Ovary (tissue), 9 donors: ENCODE data around the gene JAG1. TPM values are rescaled to one million over a fixed set of nuclear protein-coding genes. Genes with fewer than 3 reads are reported as not detected.
A peak's percentile ranks its signal among the peaks of the same experiment; 100 is the strongest.

Experiments used
- DNase-seq, 5 donors: peaks; one replicate each; pipeline ENCODE4 v3.0.0-alpha.2; 2019 to 2020
- H3K27ac ChIP-seq, 2 donors: fragments of 200-600 bp; one replicate each; pipeline versions ENCODE4 v1.5.1 to v1.8.0; 2019 to 2022
- H3K27me3 ChIP-seq: fragments of 200-600 bp; one replicate; pipeline ENCODE4 v1.8.0; 2022
- H3K36me3 ChIP-seq: fragments of 200-600 bp; sonication (generic); one replicate; pipeline ENCODE4 v1.5.1; 2019
- H3K4me1 ChIP-seq: one replicate; pipeline ENCODE4 v1.8.1; 2013; ENCODE audit warnings: mild to moderate bottlenecking, moderate library complexity; ENCODE audit not compliant: insufficient read depth
- H3K4me3 ChIP-seq: fragments of 200-600 bp; sonication (generic); one replicate; pipeline ENCODE4 v1.5.1; 2017
- H3K9me3 ChIP-seq, 2 donors: fragments of 200-600 bp in 1 of 2; sonication (generic) in 1 of 2; one replicate each; pipeline versions ENCODE4 v1.5.1 to v1.8.1; 2013 to 2019; ENCODE audit warnings: mild to moderate bottlenecking in 1 of 2, moderate library complexity in 1 of 2
- EP300 ChIP-seq: sonication (generic); formaldehyde crosslinking; IDR thresholded peaks from one replicate; pipeline ENCODE4 v1.6.1; 2017; ENCODE audit warnings: antibody characterized with exemption
- POLR2A ChIP-seq: fragments of 450-650 bp; IDR thresholded peaks from one replicate; pipeline ENCODE4 v1.6.1; 2017; ENCODE audit warnings: antibody characterized with exemption, mild to moderate bottlenecking, moderate library complexity
- WGBS, 3 donors: extraction: QIAGEN DNeasy Blood & Tissue Kit in 1 of 3; methylation state at CpG; one replicate each; pipeline versions ENCODE4 v1.1.5 to v1.1.7; 2013 to 2017; 5-methylcytosine and 5-hydroxymethylcytosine counted together
- intact Hi-C, 4 donors: fragments of 100-400 bp; cut with DNase I; formaldehyde crosslinking; loops; one replicate each; pipeline versions ENCODE4 v1.11.0 to v1.15.1; 2022 to 2023
- polyA plus RNA-seq, 2 donors: library from polyadenylated mRNA; stranded (reverse); fragments of 200-250 nt in 1 of 2; fragments of 350-450 nt in 1 of 2; fragmentation: Illumina TruSeq in 1 of 2; extraction: RNeasy Lipid Tissue Mini Kit (QIAGEN cat#74804) in 1 of 2; gene quantifications; one replicate each; pipeline ENCODE4 v1.2.3, GENCODE V29; 2013 to 2014
- total RNA-seq, 7 donors: library from RNA; depleted of rRNA in 2 of 7; stranded (reverse); fragments of >200 nt in 2 of 7; fragmentation: NEBNext Ultra II Directional in 3 of 7; extraction: Animal tissue kit (Norgen Biotek cat#: 25700) in 3 of 7; gene quantifications; one replicate each; pipeline versions ENCODE4 v1.1.0 to v1.2.4, GENCODE V29; 2016 to 2023
- TF ChIP-seq, protein P1 (sequence below), 3 donors: fragments of 450-650 bp in 2 of 3; fragments of 200-600 bp in 1 of 3; IDR thresholded peaks; one replicate each; pipeline versions ENCODE4 v1.5.1 to v1.8.0; 2016 to 2022; ENCODE audit warnings: antibody characterized with exemption in 3 of 3, mild to moderate bottlenecking in 1 of 3
- donor health status: DM: no; HTN: no; CAD: no; lungs with moderate emphysema.
- donor health status: DM: no; HTN: no; CAD: no.
- donor health status: Bipolar disorder and iron deficiency.
- donor health status: DM: yes; HTN: yes; CAD: no.
- donor health status: DM: no; HTN: no; CAD: no.
- donor health status: DM: yes; HTN: yes; CAD: no.

JAG1 gene
- total and polyA plus RNA-seq, 9 donors: 27.1 to 69.7 (median 41.0) TPM

DNA sequence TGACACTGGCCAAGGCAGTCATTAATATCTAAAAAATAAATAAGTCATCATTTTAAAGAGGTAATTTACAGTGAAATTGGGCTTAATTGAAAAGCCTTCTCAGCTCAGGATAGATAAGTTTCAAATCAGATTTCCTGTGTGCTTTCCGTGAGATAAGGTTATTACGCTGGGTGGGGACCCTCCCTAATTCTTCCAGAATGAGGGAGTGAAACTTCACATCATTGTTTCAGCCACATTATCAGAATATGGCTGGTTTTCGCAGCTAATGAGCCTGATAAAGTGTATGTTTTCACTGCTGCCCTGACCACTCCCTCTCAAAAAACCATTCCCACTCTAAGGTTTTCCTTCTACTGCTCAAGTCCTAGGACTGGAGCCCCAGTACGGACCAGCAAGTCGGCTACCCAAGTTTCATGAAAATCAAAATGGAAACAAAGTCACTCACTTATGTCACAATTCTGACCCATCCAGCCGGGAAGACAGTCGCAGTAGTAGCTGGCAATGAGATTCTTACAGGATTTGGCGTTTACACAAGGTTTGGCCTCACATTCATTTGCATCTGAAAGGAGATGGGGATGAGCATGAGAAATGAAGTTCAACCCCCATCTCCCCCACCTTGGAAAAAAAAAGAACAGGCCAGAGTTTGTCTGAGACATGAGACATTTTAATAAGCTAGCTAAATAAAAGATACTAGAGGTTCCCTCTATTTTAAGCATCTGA is 24.6 kb downstream of the JAG1 start:
- Histone ChIP-seq H3K4me1 (peaks cover 5% of the 10 kb centered on the region), H3K4me3 (no peak overlapping the region), H3K9me3 (no peaks in the 10 kb centered on the region), H3K27me3 (no peaks in the 10 kb centered on the region), H3K27ac (no peak overlapping the region), H3K36me3 (no peaks in the 10 kb centered on the region)
- 68 to 83% (median 70%) methylated on average over 8 of the region's 8 CpGs for WGBS, 3 donors
- DNase-seq: peak in 1 of 5 donors; percentile 1
- TF ChIP-seq EP300 (no peak), POLR2A (no peak)
- TF ChIP-seq, protein P1, sequence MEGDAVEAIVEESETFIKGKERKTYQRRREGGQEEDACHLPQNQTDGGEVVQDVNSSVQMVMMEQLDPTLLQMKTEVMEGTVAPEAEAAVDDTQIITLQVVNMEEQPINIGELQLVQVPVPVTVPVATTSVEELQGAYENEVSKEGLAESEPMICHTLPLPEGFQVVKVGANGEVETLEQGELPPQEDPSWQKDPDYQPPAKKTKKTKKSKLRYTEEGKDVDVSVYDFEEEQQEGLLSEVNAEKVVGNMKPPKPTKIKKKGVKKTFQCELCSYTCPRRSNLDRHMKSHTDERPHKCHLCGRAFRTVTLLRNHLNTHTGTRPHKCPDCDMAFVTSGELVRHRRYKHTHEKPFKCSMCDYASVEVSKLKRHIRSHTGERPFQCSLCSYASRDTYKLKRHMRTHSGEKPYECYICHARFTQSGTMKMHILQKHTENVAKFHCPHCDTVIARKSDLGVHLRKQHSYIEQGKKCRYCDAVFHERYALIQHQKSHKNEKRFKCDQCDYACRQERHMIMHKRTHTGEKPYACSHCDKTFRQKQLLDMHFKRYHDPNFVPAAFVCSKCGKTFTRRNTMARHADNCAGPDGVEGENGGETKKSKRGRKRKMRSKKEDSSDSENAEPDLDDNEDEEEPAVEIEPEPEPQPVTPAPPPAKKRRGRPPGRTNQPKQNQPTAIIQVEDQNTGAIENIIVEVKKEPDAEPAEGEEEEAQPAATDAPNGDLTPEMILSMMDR (IDR thresholded peaks at IDR 0.05): no peak
- intact Hi-C loops: loop anchor here in 1 of 4 donors (10.0 kb wide), 1 partner anchor 174 kb away; no protein-coding TSS in a partner anchor

- WGBS, 3 donors: 68 to 81% (median 78%) methylated on average over 8 of the region's 8 CpGs
- DNase-seq: peak in 1 of 5 donors; percentile 1
Measured at GRCh38 chr20:10648651-10649050, 25.1 kb downstream of the JAG1 start.

GRCh38 chr20:10647909-10648308 is 25.9 kb downstream of the JAG1 start:
- peaks cover 2% of the 10 kb centered on the region for H3K4me1 ChIP-seq
- no peaks in the 10 kb centered on the region for H3K27me3 ChIP-seq
- H3K36me3 ChIP-seq: no peaks in the 10 kb centered on the region
- H3K9me3 ChIP-seq: no peaks in the 10 kb centered on the region
- peak in 1 of 5 donors; percentile 10 for DNase-seq
- no peak overlapping the region for H3K4me3 ChIP-seq
- no peak overlapping the region for H3K27ac ChIP-seq
- intact Hi-C loops: loop anchor here in 1 of 4 donors (10.0 kb wide), 1 partner anchor 173 kb away; no protein-coding TSS in a partner anchor
- TF ChIP-seq POLR2A (no peak), EP300 (no peak)
- TF ChIP-seq, protein P1 (IDR thresholded peaks at IDR 0.05): no peak
- WGBS, 3 donors: 83 to 85% (median 84%) methylated on average over 11 of the region's 11 CpGs

More at GRCh38 chr20:10648651-10649050, 25.1 kb downstream of the JAG1 start:
- Histone ChIP-seq H3K4me1 (peaks cover 2% of the 10 kb centered on the region), H3K27ac (no peak overlapping the region), H3K36me3 (no peaks in the 10 kb centered on the region), H3K4me3 (no peak overlapping the region), H3K9me3 (no peaks in the 10 kb centered on the region), H3K27me3 (no peaks in the 10 kb centered on the region)
- intact Hi-C loops: loop anchor here in 1 of 4 donors (10.0 kb wide), 1 partner anchor 174 kb away; no protein-coding TSS in a partner anchor
- TF ChIP-seq, protein P1 (IDR thresholded peaks at IDR 0.05): no peak
- TF ChIP-seq EP300: no peak
- no peak for TF ChIP-seq POLR2A

DNA sequence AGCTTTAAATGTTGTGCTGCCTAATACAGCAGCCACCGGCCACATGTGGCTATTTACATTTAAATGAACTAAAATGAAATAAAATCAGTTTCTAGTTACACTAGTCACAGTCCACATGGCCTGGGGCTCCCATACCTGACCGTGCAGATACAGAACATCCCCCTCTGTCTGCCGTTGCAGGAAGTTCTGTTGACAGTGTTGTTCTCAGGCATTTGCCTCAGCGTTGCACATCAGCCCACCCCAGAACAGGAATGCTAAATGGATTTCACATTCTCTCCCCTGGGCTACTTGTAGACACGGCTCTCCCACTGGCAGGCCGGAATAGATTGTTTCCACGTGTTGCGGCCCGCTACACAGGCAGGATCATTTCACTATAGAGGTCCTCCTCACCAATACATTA is 26.3 kb downstream of the JAG1 start:
- WGBS, 3 donors: 63 to 74% (median 72%) methylated on average over 9 of the region's 9 CpGs
- H3K27ac ChIP-seq: no peak overlapping the region

More for the DNA sequence above, 26.3 kb downstream of the JAG1 start:
- H3K4me3 ChIP-seq: no peak overlapping the region
- DNase-seq: peak in 1 of 5 donors; percentile 1
- no peaks in the 10 kb centered on the region for H3K4me1 ChIP-seq
- no peaks in the 10 kb centered on the region for H3K36me3 ChIP-seq
- intact Hi-C loops: loop anchor here in 1 of 4 donors (10.0 kb wide), 1 partner anchor 173 kb away; no protein-coding TSS in a partner anchor
- H3K9me3 ChIP-seq: no peaks in the 10 kb centered on the region
- H3K27me3 ChIP-seq: no peaks in the 10 kb centered on the region
- TF ChIP-seq POLR2A: no peak
- no peak for TF ChIP-seq EP300
- TF ChIP-seq, protein P1 (IDR thresholded peaks at IDR 0.05): no peak
